Endothelial cell of coronary artery (primary cell): ENCODE data around the gene PCDHB13. TPM values are rescaled to one million over a fixed set of nuclear protein-coding genes. Genes with fewer than 3 reads are reported as not detected.

Experiments
- total RNA-seq: library from RNA; depleted of rRNA; stranded (reverse); fragments of >200 nt; gene quantifications from 2 replicates; pipeline ENCODE4 v1.2.3, GENCODE V29; 2014

PCDHB13 gene
- total RNA-seq: 0.99 and 1.6 TPM in 2 replicates

GRCh38 chr5:141213656-141214339 is at the start of gene PCDHB13:
TSS of gene PCDHB13 (plus strand) at chr5:141213919. CDS start at chr5:141214124, 205 bp downstream.

GRCh38 chr5:141172381-141173204 is 41.1 kb upstream of the PCDHB13 start, which contains the start of gene PCDHB7:
TSS of gene PCDHB7 (plus strand) at chr5:141172644. CDS start at chr5:141172836, 192 bp downstream.

DNA sequence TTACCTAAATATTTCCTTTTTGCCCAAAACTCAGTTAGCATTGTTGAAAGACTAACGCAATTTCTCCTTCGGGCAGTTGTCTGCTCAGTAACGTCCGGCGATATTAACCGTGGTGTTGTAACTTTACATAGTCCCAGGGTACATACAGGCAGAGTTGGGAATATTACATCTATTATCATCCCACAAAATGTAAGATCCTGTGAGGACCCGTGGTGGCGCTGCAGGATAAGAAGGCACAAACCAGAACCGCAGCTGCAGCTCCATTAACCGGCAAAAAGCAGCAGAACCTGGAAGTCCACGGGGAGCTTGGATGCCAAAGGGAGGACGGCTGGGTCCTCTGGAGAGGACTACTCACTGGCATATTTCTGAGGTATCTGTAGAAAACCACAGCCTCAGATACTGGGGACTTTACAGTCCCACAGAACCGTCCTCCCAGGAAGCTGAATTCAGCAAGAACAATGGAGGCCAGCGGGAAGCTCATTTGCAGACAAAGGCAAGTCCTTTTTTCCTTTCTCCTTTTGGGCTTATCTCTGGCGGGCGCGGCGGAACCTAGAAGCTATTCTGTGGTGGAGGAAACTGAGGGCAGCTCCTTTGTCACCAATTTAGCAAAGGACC is 36.0 kb upstream of the PCDHB13 start, which contains the start of gene PCDHB8:
Gene PCDHB8, plus strand, starts transcription at position 214 of the 615 bp plus-strand sequence. Its CDS starts 245 bp downstream, at position 459.

GRCh38 chr5:141182248-141182647 is 31.5 kb upstream of the PCDHB13 start, which contains the start of gene PCDHB16:
TSS of gene PCDHB16 (plus strand) at chr5:141182387. CDS start at chr5:141182560, 173 bp downstream.

GRCh38 chr5:141186897-141187512 is 26.7 kb upstream of the PCDHB13 start, which contains the start of gene PCDHB9:
TSS of gene PCDHB9 (plus strand) at chr5:141187161. CDS start at chr5:141187319, 158 bp downstream.

DNA sequence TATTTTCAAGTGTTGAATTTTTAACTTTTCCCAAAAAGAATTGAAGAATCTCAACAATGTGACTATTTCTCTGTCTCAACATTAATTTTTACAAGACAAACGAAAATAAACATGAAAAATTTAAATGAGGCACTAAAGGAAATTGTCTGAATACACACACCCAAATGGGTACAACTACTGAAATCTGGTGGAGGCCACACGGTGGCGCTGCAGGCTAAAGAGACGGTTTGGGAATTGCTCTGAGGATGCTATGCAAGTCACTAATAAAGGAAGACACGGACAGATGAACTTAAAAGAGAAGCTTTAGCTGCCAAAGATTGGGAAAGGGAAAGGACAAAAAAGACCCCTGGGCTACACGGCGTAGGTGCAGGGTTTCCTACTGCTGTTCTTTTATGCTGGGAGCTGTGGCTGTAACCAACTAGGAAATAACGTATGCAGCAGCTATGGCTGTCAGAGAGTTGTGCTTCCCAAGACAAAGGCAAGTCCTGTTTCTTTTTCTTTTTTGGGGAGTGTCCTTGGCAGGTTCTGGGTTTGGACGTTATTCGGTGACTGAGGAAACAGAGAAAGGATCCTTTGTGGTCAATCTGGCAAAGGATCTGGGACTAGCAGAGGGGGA is 21.5 kb upstream of the PCDHB13 start, which contains the start of gene PCDHB10:
Gene PCDHB10, plus strand, starts transcription at position 244 of the 616 bp plus-strand sequence. Its CDS starts 200 bp downstream, at position 444.

GRCh38 chr5:141199359-141200235 is 14.1 kb upstream of the PCDHB13 start, which contains the start of gene PCDHB11:
TSS of gene PCDHB11 (plus strand) at chr5:141199627. CDS start at chr5:141199775, 148 bp downstream.

GRCh38 chr5:141208478-141208877 is 5.2 kb upstream of the PCDHB13 start, which contains the start of gene PCDHB12:
TSS of gene PCDHB12 (plus strand) at chr5:141208719. CDS start at chr5:141208908, 189 bp downstream.

DNA sequence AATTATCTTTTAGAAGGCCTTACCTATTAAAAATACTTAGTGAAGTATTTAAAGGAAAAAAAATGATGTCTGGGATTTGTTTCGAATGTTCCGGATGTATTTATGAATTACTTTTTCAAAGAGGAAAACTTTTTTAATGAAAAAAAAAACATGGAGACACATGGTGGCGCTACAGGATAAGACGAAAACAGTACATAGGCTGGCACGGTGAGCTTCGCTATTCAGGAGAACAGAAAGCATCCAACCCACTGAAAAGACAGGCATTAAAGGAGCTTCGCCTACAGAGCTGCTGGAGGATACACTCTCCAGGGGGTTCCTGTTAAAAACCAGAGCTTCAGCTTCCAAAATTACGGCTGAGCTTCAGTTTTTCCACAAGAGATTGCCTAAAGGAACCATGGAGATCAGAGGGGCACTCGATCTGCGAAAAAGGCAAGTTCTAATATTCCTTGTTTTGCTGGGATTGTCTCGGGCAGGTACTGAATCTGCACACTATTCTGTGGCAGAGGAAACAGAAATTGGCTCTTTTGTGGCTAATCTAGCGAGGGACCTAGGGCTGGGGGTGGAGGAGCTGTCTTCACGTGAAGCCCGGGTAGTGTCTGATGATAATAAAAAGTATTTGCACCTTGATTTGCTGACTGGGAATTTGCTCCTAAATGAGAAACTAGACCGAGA is 9.5 kb downstream of the PCDHB13 start, which contains the start of gene PCDHB14:
Gene PCDHB14, plus strand, starts transcription at position 232 of the 672 bp plus-strand sequence. Its CDS starts 163 bp downstream, at position 395.

DNA sequence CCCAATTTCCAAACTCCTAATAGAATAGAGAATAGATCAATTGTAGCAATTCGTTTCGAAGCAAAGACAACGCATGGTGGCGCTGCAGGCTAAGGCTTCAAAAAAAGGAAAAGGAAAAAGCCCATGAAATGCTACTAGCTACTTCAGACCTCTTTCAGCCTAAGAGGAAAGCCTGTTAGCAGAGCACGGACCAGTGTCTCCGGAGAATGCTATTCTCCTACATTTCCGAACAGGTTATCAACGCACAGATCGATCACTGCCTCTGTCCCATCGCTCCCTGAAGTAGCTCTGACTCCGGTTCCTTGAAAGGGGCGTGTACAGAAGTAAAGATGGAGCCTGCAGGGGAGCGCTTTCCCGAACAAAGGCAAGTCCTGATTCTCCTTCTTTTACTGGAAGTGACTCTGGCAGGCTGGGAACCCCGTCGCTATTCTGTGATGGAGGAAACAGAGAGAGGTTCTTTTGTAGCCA is 31.6 kb downstream of the PCDHB13 start, which contains the start of gene PCDHB15:
Gene PCDHB15, plus strand, starts transcription at position 146 of the 468 bp plus-strand sequence. Its CDS starts 184 bp downstream, at position 330.

Other genes with a start within 250 kb of the PCDHB13 start
- gene PCDHAC2, start 247.4 kb upstream of the PCDHB13 start, total RNA-seq: 0.09 and 2.4 TPM in 2 replicates
- not detected in 2 replicates for gene PCDHB1, start 162.5 kb upstream of the PCDHB13 start, total RNA-seq
- 1.8 and 3.5 TPM in 2 replicates for gene PCDHB2, start 119.3 kb upstream of the PCDHB13 start, total RNA-seq
- 0.36 and 0.38 TPM in 2 replicates for gene PCDHB3, start 113.4 kb upstream of the PCDHB13 start, total RNA-seq
- 0.09 TPM in 2 replicates for gene PCDHB4, start 92.1 kb upstream of the PCDHB13 start, total RNA-seq
- gene PCDHB5, start 78.7 kb upstream of the PCDHB13 start, total RNA-seq: 0.56 and 1.4 TPM in 2 replicates
- 0.09 TPM in 2 replicates for gene PCDHB6, start 63.9 kb upstream of the PCDHB13 start, total RNA-seq
- gene PCDHB7, start 41.3 kb upstream of the PCDHB13 start, total RNA-seq: 0.45 and 0.56 TPM in 2 replicates
- gene PCDHB8, start 36.1 kb upstream of the PCDHB13 start, total RNA-seq: 0.18 and 0.94 TPM in 2 replicates
- 0.09 and 0.19 TPM in 2 replicates for gene PCDHB16, start 31.5 kb upstream of the PCDHB13 start, total RNA-seq
- gene PCDHB9, start 26.8 kb upstream of the PCDHB13 start, total RNA-seq: 0.27 and 0.28 TPM in 2 replicates
- gene PCDHB10, start 21.6 kb upstream of the PCDHB13 start, total RNA-seq: 0.72 and 1.0 TPM in 2 replicates
- 0.38 and 0.99 TPM in 2 replicates for gene PCDHB11, start 14.3 kb upstream of the PCDHB13 start, total RNA-seq
- gene PCDHB12, start 5.2 kb upstream of the PCDHB13 start, total RNA-seq: 0.47 and 0.54 TPM in 2 replicates
- gene PCDHB14, start 9.4 kb downstream of the PCDHB13 start, total RNA-seq: 1.3 and 1.6 TPM in 2 replicates
- 0.90 and 1.7 TPM in 2 replicates for gene PCDHB15, start 31.5 kb downstream of the PCDHB13 start, total RNA-seq
- gene SLC25A2, start 90.1 kb downstream of the PCDHB13 start, total RNA-seq: 0.09 and 0.19 TPM in 2 replicates
- 71.7 and 90.4 TPM in 2 replicates for gene TAF7, start 106.9 kb downstream of the PCDHB13 start, total RNA-seq
- gene PCDHGA1, start 116.6 kb downstream of the PCDHB13 start, total RNA-seq: 0.36 and 1.0 TPM in 2 replicates
- 0.90 and 3.0 TPM in 2 replicates for gene PCDHGA2, start 124.8 kb downstream of the PCDHB13 start, total RNA-seq
- gene PCDHGA3, start 129.9 kb downstream of the PCDHB13 start, total RNA-seq: 0.54 and 1.9 TPM in 2 replicates
- gene PCDHGB1, start 136.2 kb downstream of the PCDHB13 start, total RNA-seq: 0.99 and 2.0 TPM in 2 replicates
- gene PCDHGA4, start 141.1 kb downstream of the PCDHB13 start, total RNA-seq: 2.6 and 5.0 TPM in 2 replicates
- 2.0 and 2.2 TPM in 2 replicates for gene PCDHGB2, start 146.1 kb downstream of the PCDHB13 start, total RNA-seq
- 0.90 and 1.2 TPM in 2 replicates for gene PCDHGA5, start 150.2 kb downstream of the PCDHB13 start, total RNA-seq
- gene PCDHGB3, start 156.3 kb downstream of the PCDHB13 start, total RNA-seq: 3.1 and 4.0 TPM in 2 replicates
- gene PCDHGA6, start 160.0 kb downstream of the PCDHB13 start, total RNA-seq: 2.2 and 2.8 TPM in 2 replicates
- gene PCDHGA7, start 168.8 kb downstream of the PCDHB13 start, total RNA-seq: 1.4 and 2.2 TPM in 2 replicates
- gene PCDHGB4, start 173.8 kb downstream of the PCDHB13 start, total RNA-seq: 14.9 and 16.3 TPM in 2 replicates
- 1.3 and 2.4 TPM in 2 replicates for gene PCDHGA8, start 178.7 kb downstream of the PCDHB13 start, total RNA-seq
- 12.7 and 14.3 TPM in 2 replicates for gene PCDHGB5, start 184.0 kb downstream of the PCDHB13 start, total RNA-seq
- gene PCDHGA9, start 188.9 kb downstream of the PCDHB13 start, total RNA-seq: 1.6 and 3.1 TPM in 2 replicates
- gene PCDHGB6, start 194.1 kb downstream of the PCDHB13 start, total RNA-seq: 1.7 and 2.7 TPM in 2 replicates
- gene PCDHGA10, start 199.1 kb downstream of the PCDHB13 start, total RNA-seq: 3.3 and 3.9 TPM in 2 replicates
- gene PCDHGB7, start 203.8 kb downstream of the PCDHB13 start, total RNA-seq: 5.8 and 6.8 TPM in 2 replicates
- gene PCDHGA11, start 207.1 kb downstream of the PCDHB13 start, total RNA-seq: 7.2 and 10.1 TPM in 2 replicates
- gene PCDHGA12, start 216.6 kb downstream of the PCDHB13 start, total RNA-seq: 4.8 and 6.7 TPM in 2 replicates